K562 (cell line): ENCODE data around the gene SLCO3A1. TPM values are rescaled to one million over a fixed set of nuclear protein-coding genes. Genes with fewer than 3 reads are reported as not detected.

Experiments
- ATAC-seq: fragments of 200-7000 bp; cut with Tn5 transposase; 3 replicates; pipeline ENCODE4 v1.9.1; 2020; ENCODE audit warnings: moderate library complexity
- BruUV-seq: library from RNA; stranded (reverse); fragments of 400-500 nt; replicated peaks from 2 replicates; lab custom pipeline; 2021; lab: Mats Ljungman, UMichigan
- CTCF ChIA-PET: fragments of 300-600 bp; formaldehyde crosslinking; extraction: SDS; loops from one replicate; lab custom pipeline; 2021; ENCODE audit warnings: low intra/inter-chr PET ratio; lab: Yijun Ruan, JAX
- POLR2A ChIA-PET: fragments of 300-600, 350-650 bp; sonication (Branson Sonifier 250); formaldehyde crosslinking; extraction: SDS; loops from one replicate; lab custom pipeline; 2021; ENCODE audit warnings: antibody characterized with exemption, inconsistent platforms; lab: Yijun Ruan, JAX
- DNase-seq, 4 experiments: peaks; one replicate each; pipeline versions ENCODE4 v3.0.0 to v3.0.0-alpha.2; 2011 to 2018; ENCODE audit warnings: low spot score in 3 of 4, mixed read lengths in 3 of 4; ENCODE audit errors: extremely low read depth in 1 of 4
- FAIRE-seq: peaks from 2 replicates; lab custom pipeline; 2011; peaks lifted over from hg19 to GRCh38; lab: Jason Lieb, UNC
- H2AFZ ChIP-seq: 2 replicates; pipeline ENCODE4 v1.6.0; 2011; ENCODE audit warnings: low read depth, low read length, control low read depth, inconsistent platforms
- H3K27ac ChIP-seq: fragments of 200-600 bp; 3 replicates; pipeline ENCODE4 v1.8.0; 2011; ENCODE audit warnings: low read depth, mild to moderate bottlenecking, control low read depth, inconsistent platforms, low read length, moderate library complexity, mixed read lengths; ENCODE audit errors: extremely low read depth
- H3K27me3 ChIP-seq, 2 experiments: fragments of 300-600 bp in 1 of 2; 2 replicates in 1 of 2; 3 replicates in 1 of 2; pipeline versions ENCODE4 v1.6.0 to v1.8.0; 2011; ENCODE audit warnings: inconsistent platforms in 2 of 2, low read length in 2 of 2, mild to moderate bottlenecking in 1 of 2, mixed read lengths in 1 of 2, moderate library complexity in 1 of 2; ENCODE audit not compliant: control insufficient read depth in 2 of 2, insufficient read depth in 2 of 2
- H3K36me3 ChIP-seq: fragments of 300-600 bp; 3 replicates; pipeline ENCODE4 v1.8.0; 2011; ENCODE audit warnings: mild to moderate bottlenecking, low read length, inconsistent platforms; ENCODE audit not compliant: control insufficient read depth, insufficient read depth
- H3K4me1 ChIP-seq, 2 experiments: fragments of 200-600 bp in 1 of 2; replicated peaks in 1 of 2; 2 replicates in 1 of 2; 3 replicates in 1 of 2; pipeline versions ENCODE4 v1.5.1 to v1.8.0; 2011; ENCODE audit warnings: inconsistent platforms in 2 of 2, low read length in 2 of 2, mild to moderate bottlenecking in 1 of 2, mixed read lengths in 1 of 2, moderate library complexity in 1 of 2; ENCODE audit not compliant: control insufficient read depth in 2 of 2, insufficient read depth in 2 of 2
- H3K4me2 ChIP-seq: 2 replicates; pipeline ENCODE4 v1.6.1; 2011; ENCODE audit warnings: low read length, control low read depth, inconsistent platforms, mixed read lengths; ENCODE audit not compliant: insufficient read depth
- H3K4me3 ChIP-seq: fragments of 200-600 bp; sonication (generic), shearing (Covaris generic); 2 replicates; pipeline ENCODE4 v1.5.1; 2016; ENCODE audit warnings: control low read depth, inconsistent platforms
- H3K79me2 ChIP-seq: fragments of 200-600 bp; 3 replicates; pipeline ENCODE4 v1.8.0; 2011; ENCODE audit warnings: low read length, inconsistent platforms; ENCODE audit not compliant: control insufficient read depth, insufficient read depth
- H3K9ac ChIP-seq, 2 experiments: 2 replicates each; pipeline versions ENCODE4 v1.6.0 to v1.6.1; 2011; ENCODE audit warnings: low read depth in 2 of 2, low read length in 2 of 2, control low read depth in 1 of 2, inconsistent platforms in 1 of 2, mild to moderate bottlenecking in 1 of 2, mixed read lengths in 1 of 2; ENCODE audit not compliant: insufficient read depth in 1 of 2
- H3K9me1 ChIP-seq: one replicate; pipeline ENCODE4 v1.6.0; 2011; ENCODE audit warnings: inconsistent platforms, mild to moderate bottlenecking, low read length, moderate library complexity; ENCODE audit not compliant: control insufficient read depth, insufficient read depth
- H3K9me3 ChIP-seq: replicated peaks from 2 replicates; pipeline ENCODE4 v1.5.1; 2011; ENCODE audit warnings: low read depth, low read length, inconsistent platforms; ENCODE audit not compliant: control insufficient read depth, insufficient read depth
- H4K20me1 ChIP-seq: replicated peaks from 2 replicates; pipeline ENCODE4 v1.6.1; 2011; ENCODE audit warnings: low read length, inconsistent platforms, mixed read lengths; ENCODE audit not compliant: control insufficient read depth, insufficient read depth
- ARID4B ChIP-seq: sonication (generic); formaldehyde crosslinking; IDR thresholded peaks from 2 replicates; pipeline ENCODE4 v1.8.0; 2022; ENCODE audit warnings: mild to moderate bottlenecking, missing genetic modification reagents
- CBFA2T3 ChIP-seq: fragments of 450-650 bp; IDR thresholded peaks from 2 replicates; pipeline ENCODE4 v1.6.1; 2017
- CCAR2 ChIP-seq: fragments of 200-400 bp; formaldehyde crosslinking; IDR thresholded peaks from 2 replicates; pipeline ENCODE4 v1.6.1; 2017; ENCODE audit warnings: mild to moderate bottlenecking, low read depth, low read length
- FOXA3 ChIP-seq, 2 experiments: fragments of 450-650 bp in 1 of 2; sonication (generic) in 1 of 2; formaldehyde crosslinking; IDR thresholded peaks in 1 of 2; conservative IDR thresholded peaks in 1 of 2; 2 replicates each; pipeline versions ENCODE4 v1.4.0 to v1.8.0; 2020 to 2022; ENCODE audit warnings: mild to moderate bottlenecking in 2 of 2, missing genetic modification reagents in 1 of 2
- MAZ ChIP-seq, 2 experiments: fragments of 450-650 bp in 1 of 2; sonication (generic) in 1 of 2; formaldehyde crosslinking; IDR thresholded peaks in 1 of 2; conservative IDR thresholded peaks in 1 of 2; 2 replicates each; pipeline versions ENCODE4 v1.4.0 to v1.5.0; 2020; ENCODE audit warnings: mild to moderate bottlenecking in 1 of 2, missing genetic modification reagents in 1 of 2
- MNT ChIP-seq, 2 experiments: fragments of 450-650 bp; conservative IDR thresholded peaks; 2 replicates each; pipeline ENCODE4 v1.6.1; 2017; ENCODE audit warnings: mild to moderate bottlenecking in 2 of 2, moderate library complexity in 2 of 2
- RAD21 ChIP-seq, 2 experiments: fragments of 250-450 bp in 1 of 2; fragments of 450-650 bp in 1 of 2; sonication (Bioruptor Pico) in 1 of 2; formaldehyde crosslinking in 1 of 2; IDR thresholded peaks in 1 of 2; conservative IDR thresholded peaks in 1 of 2; 2 replicates each; pipeline versions ENCODE4 v1.4.0 to v1.8.0; 2020 to 2022; ENCODE audit warnings: mild to moderate bottlenecking in 2 of 2, moderate library complexity in 1 of 2
- SAFB ChIP-seq: fragments of 200-400 bp; formaldehyde crosslinking; IDR thresholded peaks from 2 replicates; pipeline ENCODE4 v1.6.1; 2017; ENCODE audit warnings: low read depth, low read length, borderline replicate concordance
- STAG1 ChIP-seq: sonication (generic); formaldehyde crosslinking; IDR thresholded peaks from 2 replicates; pipeline ENCODE4 v1.5.0; 2020; ENCODE audit warnings: missing genetic modification reagents, borderline replicate concordance
- TCF3 ChIP-seq: sonication (generic); formaldehyde crosslinking; IDR thresholded peaks from 2 replicates; pipeline ENCODE4 v1.4.0; 2020; ENCODE audit warnings: mild to moderate bottlenecking, missing genetic modification reagents
- TCF7 ChIP-seq: sonication (generic); IDR thresholded peaks from 2 replicates; pipeline ENCODE4 v1.6.1; 2016; ENCODE audit warnings: antibody characterized with exemption, borderline replicate concordance
- TCF7L2 ChIP-seq: fragments of 150-350 bp; IDR thresholded peaks from 2 replicates; pipeline ENCODE4 v1.6.1; 2016; ENCODE audit warnings: low read depth, mild to moderate bottlenecking, low read length, moderate library complexity
- TOE1 ChIP-seq, 2 experiments: fragments of 450-650 bp in 1 of 2; sonication (generic) in 1 of 2; formaldehyde crosslinking in 1 of 2; IDR thresholded peaks; 2 replicates each; pipeline versions ENCODE4 v1.7.1 to v1.8.0; 2016 to 2022; ENCODE audit warnings: borderline replicate concordance in 2 of 2, mild to moderate bottlenecking in 2 of 2, antibody characterized with exemption in 1 of 2, inconsistent platforms in 1 of 2, low read depth in 1 of 2, missing genetic modification reagents in 1 of 2, moderate library complexity in 1 of 2
- WGBS: fragments of 100-300 bp; shearing (Covaris generic); methylation state at CpG from one replicate; pipeline ENCODE4 v1.1.6; 2016; ENCODE audit warnings: low coverage, mixed read lengths; ENCODE audit not compliant: insufficient coverage; ENCODE audit errors: missing lambda C conversion rate; 5-methylcytosine and 5-hydroxymethylcytosine counted together
- in situ Hi-C: fragments of 300-500 bp; cut with MboI; formaldehyde crosslinking; loops from 4 replicates; pipeline ENCODE4 v1.15.0; 2018; ENCODE audit warnings: inconsistent platforms, mixed read lengths
- intact Hi-C: fragments of 100-400 bp; cut with micrococcal nuclease; formaldehyde crosslinking; loops from 2 replicates; pipeline ENCODE4 v1.14.2; 2022
- polyA plus RNA-seq, 8 experiments: library from polyadenylated mRNA; depleted of rRNA in 4 of 8; stranded (reverse) in 5 of 8; unstranded in 3 of 8; fragments of >200 nt; fragmentation: Nextera tagmentation in 2 of 8; fragmentation: Illumina TruSeq in 1 of 8; extraction: Ambion mirVana in 2 of 8; extraction: Trizol in 1 of 8; gene quantifications; 2 replicates each; pipeline versions ENCODE4 v1.2.1 to v1.2.3, GENCODE V29; 2011 to 2014; ENCODE audit warnings: inconsistent platforms in 1 of 8, missing spikeins in 1 of 8
- total RNA-seq, 7 experiments: library from RNA; depleted of rRNA in 6 of 7; stranded (reverse); fragments of >200 nt in 6 of 7; fragmentation: Illumina TruSeq in 2 of 7; extraction: Trizol in 2 of 7; gene quantifications; 2 replicates each; pipeline versions ENCODE4 v1.2.1 to v1.2.3, GENCODE V29; 2011 to 2021; ENCODE audit warnings: low replicate concordance in 1 of 7

The SLCO3A1 gene
- total and polyA plus RNA-seq, 9 of the 15 experiments (the other 6 are each of a cell fraction or from before 2014, with no cell fraction given) = 0.01 to 0.84 (median 0.06) TPM; not detected in 3

- Histone ChIP-seq H3K36me3 (no peaks in the 10 kb centered on the region), H3K79me2 (no peaks in the 10 kb centered on the region), H3K4me3 (no peak overlapping the region), H3K9me1 (no peaks in the 10 kb centered on the region), H3K9me3 (no peaks in the 10 kb centered on the region), H3K4me1 (no peaks in the 10 kb centered on the region), H3K9ac (no peak overlapping the region), H3K27ac (no peak overlapping the region), H3K27me3 (no peaks in the 10 kb centered on the region; a peak in 1 of 5 replicates), H2AFZ (no peak overlapping the region), H4K20me1 (no peaks in the 10 kb centered on the region), H3K4me2 (no peak overlapping the region)
- BruUV-seq = no TSS peak
- no peak for FAIRE-seq
- POLR2A ChIA-PET = no interaction called here
- intact Hi-C loops = no loop called here
- WGBS = 0% methylated on average over 11 of the region's 11 CpGs
- CTCF ChIA-PET = no interaction called here
- ATAC-seq = no peak
- no peak for TF ChIP-seq STAG1 (CRISPR knock-in tag)
- no peak for TF ChIP-seq RAD21 (CRISPR knock-in tag; conservative IDR thresholded peaks at IDR 0.05 in 1 of 2, IDR thresholded peaks at IDR 0.05 in 1 of 2)
- no peak for TF ChIP-seq CBFA2T3
- no peak for TF ChIP-seq CCAR2
- no peak for TF ChIP-seq ARID4B (CRISPR knock-in tag)
- TF ChIP-seq TCF7L2 = no peak
- no peak for TF ChIP-seq FOXA3 (CRISPR knock-in tag; conservative IDR thresholded peaks at IDR 0.05 in 1 of 2, IDR thresholded peaks at IDR 0.05 in 1 of 2)
- no peak for TF ChIP-seq TCF3 (CRISPR knock-in tag)
- no peak for TF ChIP-seq TCF7
- TF ChIP-seq TOE1 (IDR thresholded peaks at IDR 0.05; ENCODE audit: borderline replicate concordance) = no peak
- TF ChIP-seq TOE1 (CRISPR knock-in tag; IDR thresholded peaks at IDR 0.05; ENCODE audit: borderline replicate concordance, low read depth) = no peak
- TF ChIP-seq SAFB = no peak
- TF ChIP-seq MAZ (CRISPR knock-in tag; conservative IDR thresholded peaks at IDR 0.05 in 1 of 2, IDR thresholded peaks at IDR 0.05 in 1 of 2) = no peak
- TF ChIP-seq MNT (conservative IDR thresholded peaks at IDR 0.05) = no peak
- DNase-seq = no peak
- in situ Hi-C loops = no loop called here
Measured at GRCh38 chr15:92117261-92117731, 263.8 kb downstream of the SLCO3A1 start.
